K562 (cell line): ENCODE measurements around the gene EMC9. TPM values are rescaled to one million over a fixed set of nuclear protein-coding genes. Genes with fewer than 3 reads are reported as not detected.

Source experiments
- ATAC-seq: fragments of 200-7000 bp; cut with Tn5 transposase; 3 replicates; pipeline ENCODE4 v1.9.1; 2020; ENCODE audit warnings: moderate library complexity
- BruUV-seq: library from RNA; stranded (reverse); fragments of 400-500 nt; replicated peaks from 2 replicates; lab custom pipeline; 2021; lab: Mats Ljungman, UMichigan
- CTCF ChIA-PET: fragments of 300-600 bp; formaldehyde crosslinking; extraction: SDS; loops from one replicate; lab custom pipeline; 2021; ENCODE audit warnings: low intra/inter-chr PET ratio; lab: Yijun Ruan, JAX
- POLR2A ChIA-PET: fragments of 300-600, 350-650 bp; sonication (Branson Sonifier 250); formaldehyde crosslinking; extraction: SDS; loops from one replicate; lab custom pipeline; 2021; ENCODE audit warnings: antibody characterized with exemption, inconsistent platforms; lab: Yijun Ruan, JAX
- DNase-seq, 4 experiments: peaks; one replicate each; pipeline versions ENCODE4 v3.0.0 to v3.0.0-alpha.2; 2011 to 2018; ENCODE audit warnings: low spot score in 3 of 4, mixed read lengths in 3 of 4; ENCODE audit errors: extremely low read depth in 1 of 4
- FAIRE-seq: peaks from 2 replicates; lab custom pipeline; 2011; peaks lifted over from hg19 to GRCh38; lab: Jason Lieb, UNC
- H2AFZ ChIP-seq: 2 replicates; pipeline ENCODE4 v1.6.0; 2011; ENCODE audit warnings: low read depth, low read length, control low read depth, inconsistent platforms
- H3K27ac ChIP-seq: fragments of 200-600 bp; 3 replicates; pipeline ENCODE4 v1.8.0; 2011; ENCODE audit warnings: low read depth, mild to moderate bottlenecking, control low read depth, inconsistent platforms, low read length, moderate library complexity, mixed read lengths; ENCODE audit errors: extremely low read depth
- H3K27me3 ChIP-seq, 2 experiments: fragments of 300-600 bp in 1 of 2; 2 replicates in 1 of 2; 3 replicates in 1 of 2; pipeline versions ENCODE4 v1.6.0 to v1.8.0; 2011; ENCODE audit warnings: inconsistent platforms in 2 of 2, low read length in 2 of 2, mild to moderate bottlenecking in 1 of 2, mixed read lengths in 1 of 2, moderate library complexity in 1 of 2; ENCODE audit not compliant: control insufficient read depth in 2 of 2, insufficient read depth in 2 of 2
- H3K36me3 ChIP-seq: fragments of 300-600 bp; 3 replicates; pipeline ENCODE4 v1.8.0; 2011; ENCODE audit warnings: mild to moderate bottlenecking, low read length, inconsistent platforms; ENCODE audit not compliant: control insufficient read depth, insufficient read depth
- H3K4me1 ChIP-seq, 2 experiments: fragments of 200-600 bp in 1 of 2; replicated peaks in 1 of 2; 2 replicates in 1 of 2; 3 replicates in 1 of 2; pipeline versions ENCODE4 v1.5.1 to v1.8.0; 2011; ENCODE audit warnings: inconsistent platforms in 2 of 2, low read length in 2 of 2, mild to moderate bottlenecking in 1 of 2, mixed read lengths in 1 of 2, moderate library complexity in 1 of 2; ENCODE audit not compliant: control insufficient read depth in 2 of 2, insufficient read depth in 2 of 2
- H3K4me2 ChIP-seq: 2 replicates; pipeline ENCODE4 v1.6.1; 2011; ENCODE audit warnings: low read length, control low read depth, inconsistent platforms, mixed read lengths; ENCODE audit not compliant: insufficient read depth
- H3K4me3 ChIP-seq: fragments of 200-600 bp; sonication (generic), shearing (Covaris generic); 2 replicates; pipeline ENCODE4 v1.5.1; 2016; ENCODE audit warnings: control low read depth, inconsistent platforms
- H3K79me2 ChIP-seq: fragments of 200-600 bp; 3 replicates; pipeline ENCODE4 v1.8.0; 2011; ENCODE audit warnings: low read length, inconsistent platforms; ENCODE audit not compliant: control insufficient read depth, insufficient read depth
- H3K9ac ChIP-seq, 2 experiments: 2 replicates each; pipeline versions ENCODE4 v1.6.0 to v1.6.1; 2011; ENCODE audit warnings: low read depth in 2 of 2, low read length in 2 of 2, control low read depth in 1 of 2, inconsistent platforms in 1 of 2, mild to moderate bottlenecking in 1 of 2, mixed read lengths in 1 of 2; ENCODE audit not compliant: insufficient read depth in 1 of 2
- H3K9me1 ChIP-seq: one replicate; pipeline ENCODE4 v1.6.0; 2011; ENCODE audit warnings: inconsistent platforms, mild to moderate bottlenecking, low read length, moderate library complexity; ENCODE audit not compliant: control insufficient read depth, insufficient read depth
- H3K9me3 ChIP-seq: replicated peaks from 2 replicates; pipeline ENCODE4 v1.5.1; 2011; ENCODE audit warnings: low read depth, low read length, inconsistent platforms; ENCODE audit not compliant: control insufficient read depth, insufficient read depth
- H4K20me1 ChIP-seq: replicated peaks from 2 replicates; pipeline ENCODE4 v1.6.1; 2011; ENCODE audit warnings: low read length, inconsistent platforms, mixed read lengths; ENCODE audit not compliant: control insufficient read depth, insufficient read depth
- CSDE1 ChIP-seq, 2 experiments: fragments of 450-650 bp; IDR thresholded peaks; 2 replicates each; pipeline ENCODE4 v1.6.1; 2016; ENCODE audit warnings: mild to moderate bottlenecking in 1 of 2
- ESRRB ChIP-seq: fragments of 250-450 bp; sonication (Bioruptor Pico); IDR thresholded peaks from 2 replicates; pipeline ENCODE4 v1.5.0; 2020; ENCODE audit warnings: mild to moderate bottlenecking, moderate library complexity, borderline replicate concordance
- JUNB ChIP-seq: fragments of 450-650 bp; formaldehyde crosslinking; conservative IDR thresholded peaks from 2 replicates; pipeline ENCODE4 v1.4.0; 2020; ENCODE audit warnings: mild to moderate bottlenecking
- KAT7 ChIP-seq: sonication (generic); formaldehyde crosslinking; IDR thresholded peaks from 2 replicates; pipeline ENCODE4 v1.8.0; 2022; ENCODE audit warnings: missing genetic modification reagents, mild to moderate bottlenecking, borderline replicate concordance
- KLF6 ChIP-seq: fragments of 250-450 bp; sonication (Bioruptor Pico); IDR thresholded peaks from 2 replicates; pipeline ENCODE4 v1.4.0; 2020; ENCODE audit warnings: mild to moderate bottlenecking, moderate library complexity, borderline replicate concordance
- MEF2D ChIP-seq: conservative IDR thresholded peaks from 2 replicates; pipeline ENCODE4 v1.6.1; 2016; ENCODE audit warnings: low read depth, missing genetic modification characterization, missing compliant biosample characterization
- NCOA4 ChIP-seq: fragments of 450-650 bp; IDR thresholded peaks from 2 replicates; pipeline ENCODE4 v1.6.1; 2018; ENCODE audit warnings: mild to moderate bottlenecking; ENCODE audit not compliant: partially characterized antibody
- RFX1 ChIP-seq: fragments of 450-650 bp; IDR thresholded peaks from 2 replicates; pipeline ENCODE4 v1.6.1; 2016; ENCODE audit warnings: mild to moderate bottlenecking, moderate library complexity
- STAG1 ChIP-seq: sonication (generic); formaldehyde crosslinking; IDR thresholded peaks from 2 replicates; pipeline ENCODE4 v1.5.0; 2020; ENCODE audit warnings: missing genetic modification reagents, borderline replicate concordance
- TAL1 ChIP-seq: fragments of 450-650 bp; IDR thresholded peaks from 2 replicates; pipeline ENCODE4 v1.6.1; 2016; ENCODE audit warnings: mild to moderate bottlenecking
- TCF7 ChIP-seq: sonication (generic); IDR thresholded peaks from 2 replicates; pipeline ENCODE4 v1.6.1; 2016; ENCODE audit warnings: antibody characterized with exemption, borderline replicate concordance
- WGBS: fragments of 100-300 bp; shearing (Covaris generic); methylation state at CpG from one replicate; pipeline ENCODE4 v1.1.6; 2016; ENCODE audit warnings: low coverage, mixed read lengths; ENCODE audit not compliant: insufficient coverage; ENCODE audit errors: missing lambda C conversion rate; 5-methylcytosine and 5-hydroxymethylcytosine counted together
- in situ Hi-C: fragments of 300-500 bp; cut with MboI; formaldehyde crosslinking; loops from 4 replicates; pipeline ENCODE4 v1.15.0; 2018; ENCODE audit warnings: inconsistent platforms, mixed read lengths
- intact Hi-C: fragments of 100-400 bp; cut with micrococcal nuclease; formaldehyde crosslinking; loops from 2 replicates; pipeline ENCODE4 v1.14.2; 2022
- polyA plus RNA-seq, 8 experiments: library from polyadenylated mRNA; depleted of rRNA in 4 of 8; stranded (reverse) in 5 of 8; unstranded in 3 of 8; fragments of >200 nt; fragmentation: Nextera tagmentation in 2 of 8; fragmentation: Illumina TruSeq in 1 of 8; extraction: Ambion mirVana in 2 of 8; extraction: Trizol in 1 of 8; gene quantifications; 2 replicates each; pipeline versions ENCODE4 v1.2.1 to v1.2.3, GENCODE V29; 2011 to 2014; ENCODE audit warnings: inconsistent platforms in 1 of 8, missing spikeins in 1 of 8
- total RNA-seq, 7 experiments: library from RNA; depleted of rRNA in 6 of 7; stranded (reverse); fragments of >200 nt in 6 of 7; fragmentation: Illumina TruSeq in 2 of 7; extraction: Trizol in 2 of 7; gene quantifications; 2 replicates each; pipeline versions ENCODE4 v1.2.1 to v1.2.3, GENCODE V29; 2011 to 2021; ENCODE audit warnings: low replicate concordance in 1 of 7
- TF ChIP-seq, protein P1 (sequence below), 2 experiments: fragments of 450-650 bp; IDR thresholded peaks; 2 replicates each; pipeline ENCODE4 v1.6.1; 2018; ENCODE audit warnings: mild to moderate bottlenecking in 2 of 2, low read depth in 1 of 2; ENCODE audit not compliant: partially characterized antibody in 2 of 2
- TF ChIP-seq, protein P2 (sequence below): fragments of 450-650 bp; IDR thresholded peaks from 2 replicates; pipeline ENCODE4 v1.6.1; 2018; ENCODE audit not compliant: partially characterized antibody

Gene EMC9
- total and polyA plus RNA-seq, 9 of the 15 experiments (the other 6 are each of a cell fraction or from before 2014, with no cell fraction given) = 3.1 to 13.2 (median 7.8) TPM

DNA sequence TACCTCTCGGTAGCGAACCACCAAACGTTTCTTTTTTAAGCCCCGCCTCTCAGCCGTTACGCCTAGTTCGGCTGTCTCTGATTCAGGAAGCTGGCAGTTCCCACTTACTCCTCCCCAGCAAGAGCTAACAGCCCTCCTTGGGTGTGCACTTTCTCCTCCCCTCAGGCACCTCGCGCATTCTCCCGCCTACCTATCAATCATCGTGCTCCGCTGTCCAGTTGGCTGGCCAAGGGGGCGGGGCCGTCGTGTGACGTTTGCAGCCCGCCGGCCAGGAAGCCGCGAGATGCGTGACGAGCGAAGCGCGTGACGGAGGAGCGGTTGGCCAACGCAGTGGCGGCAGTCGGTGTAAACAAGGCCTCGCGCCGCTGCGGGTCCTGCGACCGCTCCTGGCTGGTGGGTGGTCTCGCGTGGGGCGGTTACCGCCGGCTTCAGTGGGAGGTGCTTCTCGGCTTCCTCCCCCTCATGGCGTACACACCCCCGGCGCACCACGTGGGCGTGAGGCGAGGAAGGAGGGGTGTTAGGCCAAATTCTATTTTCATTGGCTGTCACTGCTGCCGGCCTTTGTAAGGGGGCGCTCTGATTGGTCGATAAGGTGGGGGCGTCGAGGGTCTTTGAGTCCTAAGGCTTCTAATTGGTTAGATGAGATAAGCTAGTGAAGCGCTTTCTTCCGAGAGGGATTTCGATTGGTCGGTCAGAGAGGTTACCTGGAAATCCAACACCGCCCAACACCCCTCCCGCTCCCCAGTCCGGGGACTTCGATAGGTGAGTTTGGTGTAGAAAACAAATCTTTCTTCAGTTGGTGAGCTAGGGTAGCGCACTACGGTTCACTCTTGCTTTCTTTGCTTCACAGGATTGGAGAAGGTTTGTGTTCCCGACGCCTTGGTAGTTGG lies 26.6 kb downstream of the EMC9 start, which contains the start of the genes DCAF11 and NRL:
DCAF11 (plus strand) TSS at position 246 of the 890 bp plus-strand sequence. CDS start 818 bp downstream, outside the sequence.
NRL (minus strand) TSS at position 418 of the 890 bp plus-strand sequence. CDS start 32,101 bp downstream, outside the sequence.
- in situ Hi-C loops = no loop called here
- Histone ChIP-seq H3K27ac (peak within 1 kb of the TSS; percentile 95), H3K9ac (peak within 1 kb of the TSS; percentile 89 to 97), H4K20me1 (no peaks in the 10 kb centered on the region), H3K9me3 (no peaks in the 10 kb centered on the region), H2AFZ (peak within 1 kb of the TSS; percentile 98), H3K4me2 (peak within 1 kb of the TSS; percentile 94), H3K79me2 (peaks cover 18% of the 10 kb centered on the region), H3K36me3 (peaks cover 36% of the 10 kb centered on the region; the same call in 2 of the 3 replicates), H3K9me1 (no peaks in the 10 kb centered on the region), H3K4me1 (peaks cover 10% of the 10 kb centered on the region in 2 experiments; a peak in 4 of 5 replicates), H3K27me3 (no peaks in the 10 kb centered on the region), H3K4me3 (peak within 1 kb of the TSS; percentile 51)
- ATAC-seq (peak; percentile 91), DNase-seq (peak; percentile 88 to 97 (median 93)), FAIRE-seq (peak; percentile 100)
- no TSS peak for BruUV-seq
- ChIA-PET CTCF (interaction anchor here (0.6 kb wide), 1 partner anchor 313 kb away, joined by 3 read pairs; no protein-coding TSS in a partner anchor), POLR2A (interaction anchor here (0.6 to 5.0 kb wide), 24 partner anchors 7 to 1891 kb away, joined by 3 to 38 read pairs (median 4); partner anchors contain the start of genes CHMP4A, DHRS1, EMC9 and NOP9)
- WGBS = under 1% methylated on average over 52 of the region's 65 CpGs
- intact Hi-C loops = loop anchor here (2.0 kb wide), 2 partner anchors 20 to 32 kb away; partner anchors contain the start of genes PCK2, PSME2 and RNF31
- TF ChIP-seq JUNB (CRISPR knock-in tag) (no peak), NCOA4 (no peak), MEF2D (tag) (no peak), KAT7 (CRISPR knock-in tag) (peak; percentile 14; the same call in 1 of the 2 replicates), RFX1 (no peak), KLF6 (peak; percentile 16; the same call in 1 of the 2 replicates), STAG1 (CRISPR knock-in tag) (no peak), ESRRB (CRISPR knock-in tag) (no peak), CSDE1 (IDR thresholded peaks at IDR 0.05) (no peak), TCF7 (no peak), TAL1 (no peak)
- TF ChIP-seq, protein P1, sequence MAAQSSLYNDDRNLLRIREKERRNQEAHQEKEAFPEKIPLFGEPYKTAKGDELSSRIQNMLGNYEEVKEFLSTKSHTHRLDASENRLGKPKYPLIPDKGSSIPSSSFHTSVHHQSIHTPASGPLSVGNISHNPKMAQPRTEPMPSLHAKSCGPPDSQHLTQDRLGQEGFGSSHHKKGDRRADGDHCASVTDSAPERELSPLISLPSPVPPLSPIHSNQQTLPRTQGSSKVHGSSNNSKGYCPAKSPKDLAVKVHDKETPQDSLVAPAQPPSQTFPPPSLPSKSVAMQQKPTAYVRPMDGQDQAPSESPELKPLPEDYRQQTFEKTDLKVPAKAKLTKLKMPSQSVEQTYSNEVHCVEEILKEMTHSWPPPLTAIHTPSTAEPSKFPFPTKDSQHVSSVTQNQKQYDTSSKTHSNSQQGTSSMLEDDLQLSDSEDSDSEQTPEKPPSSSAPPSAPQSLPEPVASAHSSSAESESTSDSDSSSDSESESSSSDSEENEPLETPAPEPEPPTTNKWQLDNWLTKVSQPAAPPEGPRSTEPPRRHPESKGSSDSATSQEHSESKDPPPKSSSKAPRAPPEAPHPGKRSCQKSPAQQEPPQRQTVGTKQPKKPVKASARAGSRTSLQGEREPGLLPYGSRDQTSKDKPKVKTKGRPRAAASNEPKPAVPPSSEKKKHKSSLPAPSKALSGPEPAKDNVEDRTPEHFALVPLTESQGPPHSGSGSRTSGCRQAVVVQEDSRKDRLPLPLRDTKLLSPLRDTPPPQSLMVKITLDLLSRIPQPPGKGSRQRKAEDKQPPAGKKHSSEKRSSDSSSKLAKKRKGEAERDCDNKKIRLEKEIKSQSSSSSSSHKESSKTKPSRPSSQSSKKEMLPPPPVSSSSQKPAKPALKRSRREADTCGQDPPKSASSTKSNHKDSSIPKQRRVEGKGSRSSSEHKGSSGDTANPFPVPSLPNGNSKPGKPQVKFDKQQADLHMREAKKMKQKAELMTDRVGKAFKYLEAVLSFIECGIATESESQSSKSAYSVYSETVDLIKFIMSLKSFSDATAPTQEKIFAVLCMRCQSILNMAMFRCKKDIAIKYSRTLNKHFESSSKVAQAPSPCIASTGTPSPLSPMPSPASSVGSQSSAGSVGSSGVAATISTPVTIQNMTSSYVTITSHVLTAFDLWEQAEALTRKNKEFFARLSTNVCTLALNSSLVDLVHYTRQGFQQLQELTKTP (IDR thresholded peaks at IDR 0.05; ENCODE audit: low read depth in 1 of 2, partially characterized antibody in 2 of 2) = no peak
- TF ChIP-seq, protein P2, sequence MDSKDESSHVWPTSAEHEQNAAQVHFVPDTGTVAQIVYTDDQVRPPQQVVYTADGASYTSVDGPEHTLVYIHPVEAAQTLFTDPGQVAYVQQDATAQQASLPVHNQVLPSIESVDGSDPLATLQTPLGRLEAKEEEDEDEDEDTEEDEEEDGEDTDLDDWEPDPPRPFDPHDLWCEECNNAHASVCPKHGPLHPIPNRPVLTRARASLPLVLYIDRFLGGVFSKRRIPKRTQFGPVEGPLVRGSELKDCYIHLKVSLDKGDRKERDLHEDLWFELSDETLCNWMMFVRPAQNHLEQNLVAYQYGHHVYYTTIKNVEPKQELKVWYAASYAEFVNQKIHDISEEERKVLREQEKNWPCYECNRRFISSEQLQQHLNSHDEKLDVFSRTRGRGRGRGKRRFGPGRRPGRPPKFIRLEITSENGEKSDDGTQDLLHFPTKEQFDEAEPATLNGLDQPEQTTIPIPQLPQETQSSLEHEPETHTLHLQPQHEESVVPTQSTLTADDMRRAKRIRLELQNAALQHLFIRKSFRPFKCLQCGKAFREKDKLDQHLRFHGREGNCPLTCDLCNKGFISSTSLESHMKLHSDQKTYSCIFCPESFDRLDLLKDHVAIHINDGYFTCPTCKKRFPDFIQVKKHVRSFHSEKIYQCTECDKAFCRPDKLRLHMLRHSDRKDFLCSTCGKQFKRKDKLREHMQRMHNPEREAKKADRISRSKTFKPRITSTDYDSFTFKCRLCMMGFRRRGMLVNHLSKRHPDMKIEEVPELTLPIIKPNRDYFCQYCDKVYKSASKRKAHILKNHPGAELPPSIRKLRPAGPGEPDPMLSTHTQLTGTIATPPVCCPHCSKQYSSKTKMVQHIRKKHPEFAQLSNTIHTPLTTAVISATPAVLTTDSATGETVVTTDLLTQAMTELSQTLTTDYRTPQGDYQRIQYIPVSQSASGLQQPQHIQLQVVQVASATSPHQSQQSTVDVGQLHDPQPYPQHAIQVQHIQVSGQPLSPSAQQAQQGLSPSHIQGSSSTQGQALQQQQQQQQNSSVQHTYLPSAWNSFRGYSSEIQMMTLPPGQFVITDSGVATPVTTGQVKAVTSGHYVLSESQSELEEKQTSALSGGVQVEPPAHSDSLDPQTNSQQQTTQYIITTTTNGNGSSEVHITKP = peak; percentile 67
